ENCODE measurements around the gene MB21D2. TPM values are rescaled to one million over a fixed set of nuclear protein-coding genes. Genes with fewer than 3 reads are reported as not detected.

MB21D2 gene
- total and polyA plus RNA-seq, 2 of the 8 experiments (the other 6 are each of a cell fraction or from before 2014, with no cell fraction given): 10.0 to 21.0 TPM

DNA sequence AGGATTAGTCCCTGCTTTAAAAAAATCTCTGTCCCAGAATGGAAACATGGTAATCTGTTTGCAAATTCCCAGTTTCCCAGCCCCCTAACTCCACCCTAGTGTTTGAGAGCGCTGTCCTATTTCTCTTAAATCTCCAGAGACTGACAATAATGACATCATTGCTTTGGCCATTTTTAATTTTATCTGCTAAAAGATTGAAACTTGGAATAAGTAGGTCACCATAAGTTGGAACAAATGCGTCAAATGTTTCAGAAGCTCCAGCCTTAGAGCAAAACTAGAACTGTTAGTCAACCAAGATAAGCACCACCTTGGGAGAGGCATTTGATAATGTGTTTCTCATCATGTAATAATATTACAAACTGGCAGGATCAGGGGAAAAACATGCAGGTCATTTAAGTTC, 25.7 kb upstream of the MB21D2 start (continued):
- no peak for TF ChIP-seq NANOG (IDR thresholded peaks at IDR 0.05; ENCODE audit: insufficient read depth, low read depth, low read length, poor library complexity, severe bottlenecking)
- TF ChIP-seq EP300 (IDR thresholded peaks at IDR 0.05; ENCODE audit: borderline replicate concordance in 1 of 2, low read depth in 2 of 2, low read length in 2 of 2): no peak
- TF ChIP-seq SIX5 (IDR thresholded peaks at IDR 0.05; ENCODE audit: low read depth, low read length): no peak

Measured in H1 (cell line).